Islet precursor cell (in vitro differentiated cells): ENCODE data around the gene CHPF.

Source experiments
- DNase-seq: peaks from one replicate; pipeline ENCODE4 v3.0.0-alpha.2; 2018

The CHPF gene

GRCh38 chr2:219549619-219550018, 6.0 kb upstream of the CHPF start:
- no peak for DNase-seq

GRCh38 chr2:219548990-219549389, 5.4 kb upstream of the CHPF start:
- no peak for DNase-seq

GRCh38 chr2:219547621-219548020, 4.0 kb upstream of the CHPF start:
- DNase-seq, result no peak

GRCh38 chr2:219545943-219546352, 2.3 kb upstream of the CHPF start:
- no peak for DNase-seq

- DNase-seq, result no peak
Observed at GRCh38 chr2:219545295-219545942, 1.8 kb upstream of the CHPF start.

GRCh38 chr2:219544567-219544966, 958 bp upstream of the CHPF start:
- DNase-seq, result no peak

- DNase-seq, result peak; percentile 81
Observed at GRCh38 chr2:219542931-219543595, 546 bp downstream of the CHPF start.

GRCh38 chr2:219541611-219542180, 1.9 kb downstream of the CHPF start:
- peak; percentile 94 for DNase-seq

- no peak for DNase-seq
Observed at GRCh38 chr2:219540784-219541504, 2.7 kb downstream of the CHPF start.

- no peak for DNase-seq
Observed at GRCh38 chr2:219539926-219540678, 3.5 kb downstream of the CHPF start.

GRCh38 chr2:219538956-219539788, 4.4 kb downstream of the CHPF start:
- DNase-seq, result no peak

GRCh38 chr2:219538504-219538951, 5.1 kb downstream of the CHPF start:
- DNase-seq, result no peak

GRCh38 chr2:219537657-219538488, 5.7 kb downstream of the CHPF start:
- peak; percentile 84 for DNase-seq

GRCh38 chr2:219536967-219537366, 6.6 kb downstream of the CHPF start:
- DNase-seq, result no peak

- DNase-seq, result no peak
Observed at GRCh38 chr2:219536425-219536824, 7.2 kb downstream of the CHPF start.

GRCh38 chr2:219533930-219534661, 9.5 kb downstream of the CHPF start:
- DNase-seq, result peak; percentile 70

GRCh38 chr2:219532378-219532649, 11.3 kb downstream of the CHPF start:
- no peak for DNase-seq

GRCh38 chr2:219531639-219532377, 11.8 kb downstream of the CHPF start:
- DNase-seq, result peak; percentile 79

GRCh38 chr2:219530048-219530963, 13.3 kb downstream of the CHPF start:
- DNase-seq, result peak; percentile 95
